Activated CD8-positive, alpha-beta memory T cell treated with anti-CD3 and anti-CD28 coated beads, Interleukin-2, amount 50 U/mL, for 48 hours (primary cell): Measurements from ENCODE around the gene FTSJ1.

Experiments
- DNase-seq: peaks from one replicate; pipeline ENCODE4 v3.0.0-alpha.2; 2020

Gene FTSJ1

DNA sequence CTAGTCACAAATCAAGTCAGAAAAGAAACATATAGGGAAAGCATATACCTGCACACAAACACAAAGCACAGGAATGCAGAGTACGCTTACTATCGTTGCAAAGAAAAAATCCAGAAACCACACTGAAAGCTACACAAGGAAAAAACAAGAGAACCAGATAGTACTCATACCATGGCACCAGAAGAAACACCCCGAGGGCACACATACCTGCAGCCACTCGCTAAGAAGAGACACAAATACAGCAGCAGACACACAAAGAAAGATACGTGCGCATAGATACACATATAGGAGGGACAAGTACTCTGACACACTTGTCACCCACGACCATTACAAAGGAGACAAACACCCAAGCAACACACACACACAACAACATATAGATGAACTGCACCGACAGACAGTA lies 4.5 kb upstream of the FTSJ1 start:
- no peak for DNase-seq

DNA sequence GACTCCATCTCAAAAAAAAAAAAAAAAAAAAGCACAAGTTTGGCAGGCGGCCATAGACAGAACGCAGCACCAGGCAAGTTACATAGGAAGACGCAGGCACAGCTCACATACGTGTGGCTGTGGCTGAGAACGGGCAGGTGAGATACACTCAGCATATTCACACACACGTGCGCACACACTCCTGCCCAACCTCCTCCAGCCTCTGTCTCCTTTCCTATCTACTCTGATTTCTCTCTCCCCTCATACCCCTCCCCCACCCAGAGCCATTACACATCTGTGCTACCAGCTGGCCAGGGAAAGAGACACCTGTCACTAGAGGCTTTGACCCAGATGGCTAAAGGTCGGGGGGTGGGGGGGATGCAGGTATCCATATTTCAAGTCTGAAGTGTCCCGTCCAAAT lies 3.8 kb upstream of the FTSJ1 start:
- no peak for DNase-seq

DNA sequence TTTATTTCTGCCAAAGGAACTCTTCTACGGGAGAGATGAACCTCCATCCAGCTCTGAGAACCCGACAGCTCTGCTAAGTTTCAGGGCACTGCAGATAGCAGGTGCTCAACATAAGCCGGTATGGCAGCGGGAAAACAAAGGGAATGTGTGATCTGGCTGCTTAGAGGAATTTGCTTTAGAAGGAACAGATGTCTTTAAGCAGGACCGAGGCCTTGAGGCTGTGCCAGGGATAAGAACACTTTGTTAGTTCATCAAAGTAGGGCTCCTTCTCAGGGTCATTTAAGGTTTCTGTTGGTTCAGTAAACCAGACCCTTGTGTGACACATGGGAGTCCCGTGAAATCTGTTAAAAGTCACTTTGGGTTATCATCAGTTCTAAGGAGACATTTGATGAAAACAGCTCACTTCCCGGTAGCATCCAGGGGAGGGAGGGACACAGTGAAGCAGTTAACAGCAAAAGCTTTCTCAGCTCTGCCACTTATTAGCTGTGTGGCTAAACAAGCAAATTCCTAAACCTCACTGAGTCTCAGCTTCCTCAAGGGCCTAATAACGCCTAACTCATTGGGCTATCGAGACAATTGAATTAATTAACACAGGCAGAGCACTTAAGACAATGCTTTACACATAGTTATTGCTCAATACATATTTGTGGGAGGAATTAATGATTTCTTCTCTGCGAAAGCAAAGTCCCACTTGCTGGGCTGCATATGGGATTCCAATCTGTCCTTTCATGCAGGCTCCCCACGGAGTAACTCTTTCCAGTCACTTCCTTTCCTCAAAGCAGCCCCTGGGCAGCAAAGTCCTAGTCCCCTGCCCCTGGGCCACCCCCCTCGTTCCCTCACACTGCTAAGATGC lies 2.9 kb upstream of the FTSJ1 start:
- DNase-seq = no peak

DNA sequence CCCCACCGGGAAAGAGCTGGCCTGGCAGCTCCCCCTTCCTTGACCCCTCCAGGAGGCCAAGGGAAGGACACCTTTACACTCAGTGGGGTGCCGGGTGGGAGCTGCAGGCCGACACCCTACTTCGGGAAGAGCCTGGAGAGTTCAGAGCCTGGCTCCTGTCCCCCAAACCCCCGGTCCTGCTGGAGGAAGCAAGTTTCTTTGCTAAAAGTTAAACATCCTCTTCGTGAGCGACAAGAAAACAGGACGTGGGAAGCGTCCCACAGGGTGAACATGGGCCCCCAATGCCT lies 2.4 kb upstream of the FTSJ1 start:
- DNase-seq = no peak

- no peak for DNase-seq
These were observed 1.9 kb upstream of the FTSJ1 start for GRCh38 chrX:48474127-48474526.

DNA sequence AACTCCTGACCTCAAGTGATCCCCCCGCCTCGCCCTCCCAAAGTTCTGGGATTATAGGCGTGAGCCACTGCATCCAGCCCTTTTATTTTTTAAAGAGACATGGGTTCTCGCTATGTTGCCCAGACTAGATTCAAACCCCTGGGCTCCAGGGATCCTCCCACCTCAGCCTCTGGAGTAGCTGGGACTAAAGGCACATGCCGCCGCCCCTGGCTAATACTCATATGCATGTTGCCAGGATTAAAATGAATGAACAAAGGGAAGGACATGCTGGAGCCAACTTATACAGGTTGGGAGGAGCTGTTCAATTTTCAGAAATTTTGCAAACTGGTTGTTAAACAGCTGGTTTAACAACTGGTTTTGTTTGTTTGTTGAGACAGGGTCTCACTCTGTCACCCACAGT lies 1.4 kb upstream of the FTSJ1 start:
- DNase-seq = no peak

- DNase-seq = no peak
These were observed 703 bp upstream of the FTSJ1 start for GRCh38 chrX:48475296-48475695.

- no peak for DNase-seq
These were observed 920 bp downstream of the FTSJ1 start for GRCh38 chrX:48476919-48477318.

GRCh38 chrX:48477960-48478755 lies 2.2 kb downstream of the FTSJ1 start:
- DNase-seq = no peak

- no peak for DNase-seq
These were observed 2.8 kb downstream of the FTSJ1 start for GRCh38 chrX:48478806-48479205.

DNA sequence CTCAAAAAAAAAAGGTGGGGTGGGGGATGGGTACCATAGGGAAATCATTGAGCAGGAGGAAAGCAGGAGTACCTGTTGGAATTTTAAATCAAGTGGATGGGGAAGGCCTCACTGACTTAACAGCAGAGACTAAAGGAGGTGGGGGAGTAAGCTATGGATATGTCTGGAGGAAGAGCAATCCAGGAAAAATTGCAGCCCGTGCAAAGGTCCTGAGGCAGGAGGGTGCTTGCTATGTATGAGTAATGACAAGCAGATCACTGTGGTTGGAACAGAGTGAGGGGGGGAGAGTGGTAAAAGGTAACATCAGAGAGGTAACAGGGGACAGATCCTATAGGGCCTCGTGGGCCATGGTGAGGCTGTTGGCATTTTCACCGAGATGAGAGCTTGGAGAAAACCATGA lies 4.1 kb downstream of the FTSJ1 start:
- no peak for DNase-seq

DNA sequence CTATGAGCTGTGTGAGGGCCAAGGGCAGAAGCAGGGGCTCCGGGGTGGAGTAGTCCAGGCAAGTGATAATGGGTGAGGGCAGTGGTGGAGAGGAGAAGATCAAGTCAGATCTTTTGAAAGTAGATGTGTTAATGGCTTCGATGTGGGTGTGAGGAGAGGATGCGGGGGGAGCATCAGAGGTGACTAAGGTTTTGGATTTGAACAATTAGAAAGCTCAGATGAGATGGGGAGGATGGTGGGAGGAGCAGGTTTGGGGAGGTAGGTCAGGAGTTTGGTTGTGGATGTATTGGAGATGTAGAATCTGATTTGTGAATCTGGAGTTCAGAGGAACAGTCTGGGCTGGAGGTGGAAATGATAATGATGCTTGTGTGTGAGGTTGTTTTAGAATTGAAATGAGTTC lies 4.6 kb downstream of the FTSJ1 start:
- no peak for DNase-seq

- no peak for DNase-seq
These were observed 6.5 kb downstream of the FTSJ1 start for GRCh38 chrX:48482526-48482925.

GRCh38 chrX:48487362-48487798 lies 11.4 kb downstream of the FTSJ1 start:
- DNase-seq = no peak

- no peak for DNase-seq
These were observed 12.0 kb downstream of the FTSJ1 start for GRCh38 chrX:48488034-48488433.

DNA sequence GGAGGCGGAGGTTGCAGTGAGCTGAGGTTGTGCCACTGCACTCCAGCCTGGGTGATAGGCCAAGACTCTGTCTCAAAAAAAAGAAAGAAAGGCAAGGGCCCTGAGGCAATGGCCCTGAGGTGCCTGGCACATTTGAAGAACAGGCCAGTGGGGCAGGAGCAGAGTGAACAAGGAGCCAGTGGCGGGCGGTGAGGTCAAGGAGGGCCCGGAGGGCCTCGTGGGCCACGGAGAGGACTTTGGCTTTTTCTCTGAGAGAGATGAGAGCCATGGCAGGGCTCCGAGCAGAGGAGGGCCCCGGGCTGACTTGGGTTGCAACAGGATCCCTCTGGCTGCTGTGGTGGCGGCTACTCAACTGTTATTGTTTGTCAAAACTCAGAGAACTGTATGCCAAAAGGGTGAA lies 13.3 kb downstream of the FTSJ1 start:
- no peak for DNase-seq

- no peak for DNase-seq
These were observed 13.9 kb downstream of the FTSJ1 start for GRCh38 chrX:48489892-48490291.

DNA sequence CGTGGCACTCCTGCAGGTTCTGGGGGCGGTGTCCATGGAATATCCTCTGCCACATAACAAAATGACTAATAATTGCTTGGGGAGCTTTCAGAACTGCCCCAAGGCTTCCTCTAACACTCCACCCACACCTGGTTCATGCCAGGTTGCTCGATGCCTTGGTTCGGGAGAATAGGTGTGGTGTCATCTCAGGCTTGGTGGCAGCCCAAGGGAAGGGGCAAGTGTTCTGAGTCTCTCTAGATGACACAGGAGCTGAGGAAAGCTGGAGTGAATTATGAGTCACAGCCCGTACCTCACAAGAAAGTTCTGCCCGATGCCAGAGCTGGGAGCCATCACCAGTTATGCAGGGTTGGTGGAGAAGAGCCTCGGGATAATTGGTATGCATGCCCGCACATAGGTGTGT lies 14.7 kb downstream of the FTSJ1 start:
- no peak for DNase-seq

- DNase-seq = no peak
These were observed 15.8 kb downstream of the FTSJ1 start for GRCh38 chrX:48491809-48492208.

DNA sequence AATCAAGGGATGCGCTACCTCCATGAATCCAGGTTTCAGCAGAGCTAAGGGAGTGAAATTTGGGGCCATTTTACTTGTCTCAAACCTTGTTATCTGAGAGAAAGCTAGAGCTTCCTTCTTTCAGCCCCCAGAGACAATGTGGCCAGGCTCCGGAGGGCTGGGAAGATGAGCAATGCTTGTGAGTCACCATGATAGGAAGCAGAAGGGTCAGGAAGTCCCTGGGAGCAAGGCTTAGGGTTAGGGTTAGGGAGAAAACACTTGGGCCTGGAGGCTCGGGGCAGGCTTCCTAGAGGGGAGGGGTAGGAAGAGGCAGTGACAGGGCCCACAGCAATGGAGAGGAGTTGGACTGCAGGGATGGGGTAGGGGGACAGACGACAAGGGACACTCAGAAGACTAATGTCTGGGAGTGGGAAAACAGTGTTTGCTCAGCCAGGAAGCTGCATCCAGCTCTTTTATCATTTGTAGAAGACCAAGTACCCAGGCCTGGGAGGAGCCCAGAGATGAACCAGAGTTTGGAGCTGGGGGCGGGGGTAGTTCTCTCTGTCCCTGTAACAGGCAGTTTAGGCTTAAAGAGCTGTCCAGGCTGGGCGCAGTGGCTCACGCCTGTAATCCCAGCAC lies 16.4 kb downstream of the FTSJ1 start:
- DNase-seq = no peak

- no peak for DNase-seq
These were observed 17.9 kb downstream of the FTSJ1 start for GRCh38 chrX:48493890-48494364.

- no peak for DNase-seq
These were observed 20.7 kb downstream of the FTSJ1 start for GRCh38 chrX:48496660-48497059.

- DNase-seq = no peak
These were observed 21.9 kb downstream of the FTSJ1 start for GRCh38 chrX:48497871-48498270.

- DNase-seq = no peak
These were observed 22.4 kb downstream of the FTSJ1 start for GRCh38 chrX:48498374-48498809.
